Measurements from ENCODE around the gene FZD10. TPM values are rescaled to one million over a fixed set of nuclear protein-coding genes. Genes with fewer than 3 reads are reported as not detected.

FZD10 gene
- total RNA-seq, 1 donor from 2014 or later, result 5.9 TPM

- DNase-seq (ENCODE audit: low spot score), result no peak
Observed at GRCh38 chr12:130179621-130180020, 17.4 kb downstream of the FZD10 start.

- DNase-seq (ENCODE audit: low spot score), result no peak
Observed at GRCh38 chr12:130181211-130181610, 18.9 kb downstream of the FZD10 start.

GRCh38 chr12:130183585-130184370 lies 21.5 kb downstream of the FZD10 start:
- DNase-seq (ENCODE audit: low spot score), result no peak

GRCh38 chr12:130184404-130185090 lies 22.3 kb downstream of the FZD10 start:
- no peak for DNase-seq (ENCODE audit: low spot score)

GRCh38 chr12:130185455-130186391 lies 23.5 kb downstream of the FZD10 start:
- DNase-seq (ENCODE audit: low spot score), result no peak

GRCh38 chr12:130186651-130187268 lies 24.5 kb downstream of the FZD10 start:
- DNase-seq (ENCODE audit: low spot score), result no peak

- DNase-seq (ENCODE audit: low spot score), result no peak
Observed at GRCh38 chr12:130192642-130193345, 30.5 kb downstream of the FZD10 start.

- no peak for DNase-seq (ENCODE audit: low spot score)
Observed at GRCh38 chr12:130194154-130194553, 31.9 kb downstream of the FZD10 start.

- no peak for DNase-seq (ENCODE audit: low spot score)
Observed at GRCh38 chr12:130195369-130195768, 33.1 kb downstream of the FZD10 start.

GRCh38 chr12:130195776-130196175 lies 33.5 kb downstream of the FZD10 start:
- no peak for DNase-seq (ENCODE audit: low spot score)

- DNase-seq (ENCODE audit: low spot score), result no peak
Observed at GRCh38 chr12:130196827-130197226, 34.6 kb downstream of the FZD10 start.

GRCh38 chr12:130198026-130198662 lies 35.9 kb downstream of the FZD10 start:
- DNase-seq (ENCODE audit: low spot score), result no peak

GRCh38 chr12:130198663-130199060 lies 36.4 kb downstream of the FZD10 start:
- no peak for DNase-seq (ENCODE audit: low spot score)

GRCh38 chr12:130199581-130200390 lies 37.5 kb downstream of the FZD10 start:
- DNase-seq (ENCODE audit: low spot score), result no peak

- no peak for DNase-seq (ENCODE audit: low spot score)
Observed at GRCh38 chr12:130200445-130200844, 38.2 kb downstream of the FZD10 start.

- no peak for DNase-seq (ENCODE audit: low spot score)
Observed at GRCh38 chr12:130201037-130201436, 38.8 kb downstream of the FZD10 start.

GRCh38 chr12:130202201-130202600 lies 39.9 kb downstream of the FZD10 start:
- no peak for DNase-seq (ENCODE audit: low spot score)

- no peak for DNase-seq (ENCODE audit: low spot score)
Observed at GRCh38 chr12:130203151-130203550, 40.9 kb downstream of the FZD10 start.

- no peak for DNase-seq (ENCODE audit: low spot score)
Observed at GRCh38 chr12:130204541-130204953, 42.3 kb downstream of the FZD10 start.

GRCh38 chr12:130205495-130205894 lies 43.2 kb downstream of the FZD10 start:
- no peak for DNase-seq (ENCODE audit: low spot score)

Data from ureter (tissue), 1 donor.